ENCODE results near the gene BCLAF1.
"Not testable (repeated sequence)": the region's sequence is repeated elsewhere in the genome, so short reads cannot be mapped to it uniquely, and the experiment has no call there.

The BCLAF1 gene

GRCh38 chr6:136226674-136227377 is 62.8 kb downstream of the BCLAF1 start:
- Histone ChIP-seq H3K27me3 (ENCODE audit: insufficient read depth, low read depth) (no peaks in the 10 kb centered on the region), H3K9ac (no peak overlapping the region), H3K4me3 (IDR thresholded peaks at IDR 0.05; ENCODE audit: insufficient read depth, low read depth, low read length) (no peak overlapping the region)

GRCh38 chr6:136226027-136226673 is 63.5 kb downstream of the BCLAF1 start:
- peak overlapping the region; percentile 33; the same call in 1 of the 2 replicates for H3K4me2 ChIP-seq
- H3K4me3 ChIP-seq (IDR thresholded peaks at IDR 0.05; ENCODE audit: insufficient read depth, low read depth, low read length): no peak overlapping the region
- TF ChIP-seq CTCF (conservative IDR thresholded peaks at IDR 0.05; ENCODE audit: low read depth, low read length): peak; percentile 99
- H3K79me2 ChIP-seq (ENCODE audit: insufficient read depth, low read depth): no peaks in the 10 kb centered on the region
- H3K27me3 ChIP-seq (ENCODE audit: insufficient read depth, low read depth): no peaks in the 10 kb centered on the region
- no peaks in the 10 kb centered on the region for H3K4me1 ChIP-seq (ENCODE audit: low read depth, poor library complexity, severe bottlenecking)
- no peaks in the 10 kb centered on the region for H4K20me1 ChIP-seq (ENCODE audit: insufficient read depth)
- H3K27ac ChIP-seq: no peak overlapping the region
- peak overlapping the region; percentile 38 for H2AFZ ChIP-seq (ENCODE audit: low read depth)
- H3K36me3 ChIP-seq (ENCODE audit: insufficient read depth): no peaks in the 10 kb centered on the region
- H3K9ac ChIP-seq: no peak overlapping the region

More at GRCh38 chr6:136226674-136227377, 62.8 kb downstream of the BCLAF1 start:
- no peaks in the 10 kb centered on the region for H4K20me1 ChIP-seq (ENCODE audit: insufficient read depth)
- no peaks in the 10 kb centered on the region for H3K79me2 ChIP-seq (ENCODE audit: insufficient read depth, low read depth)
- H3K4me1 ChIP-seq (ENCODE audit: low read depth, poor library complexity, severe bottlenecking): no peaks in the 10 kb centered on the region
- H3K27ac ChIP-seq: no peak overlapping the region
- H3K4me2 ChIP-seq: peak overlapping the region; percentile 33; the same call in 1 of the 2 replicates
- no peaks in the 10 kb centered on the region for H3K36me3 ChIP-seq (ENCODE audit: insufficient read depth)
- no peak for TF ChIP-seq CTCF (conservative IDR thresholded peaks at IDR 0.05; ENCODE audit: low read depth, low read length)
- H2AFZ ChIP-seq (ENCODE audit: low read depth): peak overlapping the region; percentile 38

- H2AFZ ChIP-seq (ENCODE audit: low read depth): no peak overlapping the region
- no peak overlapping the region for H3K4me3 ChIP-seq (IDR thresholded peaks at IDR 0.05; ENCODE audit: insufficient read depth, low read depth, low read length)
- no peaks in the 10 kb centered on the region for H3K4me1 ChIP-seq (ENCODE audit: low read depth, poor library complexity, severe bottlenecking)
- no peak for TF ChIP-seq CTCF (conservative IDR thresholded peaks at IDR 0.05; ENCODE audit: low read depth, low read length)
- H3K79me2 ChIP-seq (ENCODE audit: insufficient read depth, low read depth): no peaks in the 10 kb centered on the region
- no peak overlapping the region for H3K4me2 ChIP-seq
- H3K27me3 ChIP-seq (ENCODE audit: insufficient read depth, low read depth): no peaks in the 10 kb centered on the region
- H3K36me3 ChIP-seq (ENCODE audit: insufficient read depth): no peaks in the 10 kb centered on the region
- no peaks in the 10 kb centered on the region for H4K20me1 ChIP-seq (ENCODE audit: insufficient read depth)
- no peak overlapping the region for H3K27ac ChIP-seq
- no peak overlapping the region for H3K9ac ChIP-seq
Observed at GRCh38 chr6:136225496-136225895, 64.2 kb downstream of the BCLAF1 start.

- not testable (repeated sequence) for H3K79me2 ChIP-seq (ENCODE audit: insufficient read depth, low read depth); H3K4me3 ChIP-seq (IDR thresholded peaks at IDR 0.05; ENCODE audit: insufficient read depth, low read depth, low read length); H3K36me3 ChIP-seq (ENCODE audit: insufficient read depth); H2AFZ ChIP-seq (ENCODE audit: low read depth); H4K20me1 ChIP-seq (ENCODE audit: insufficient read depth); H3K27me3 ChIP-seq (ENCODE audit: insufficient read depth, low read depth); H3K4me1 ChIP-seq (ENCODE audit: low read depth, poor library complexity, severe bottlenecking); H3K9ac ChIP-seq; H3K4me2 ChIP-seq; H3K27ac ChIP-seq
Observed at GRCh38 chr6:136224974-136225373, 64.7 kb downstream of the BCLAF1 start.
